DND-41 (cell line): ENCODE data around the gene HYDIN.

Experiments
- CTCF ChIP-seq: IDR thresholded peaks from 2 replicates; pipeline ENCODE4 v1.5.1; 2012; ENCODE audit warnings: borderline replicate concordance, low read length, moderate library complexity, mild to moderate bottlenecking; ENCODE audit not compliant: poor library complexity, severe bottlenecking; ENCODE audit errors: extremely low read depth
- EZH2 ChIP-seq: IDR thresholded peaks from 3 replicates; pipeline ENCODE4 v1.6.1; 2012; ENCODE audit warnings: borderline replicate concordance, low read depth, mild to moderate bottlenecking, moderate library complexity, low read length, inconsistent platforms; ENCODE audit not compliant: severe bottlenecking

GRCh38 chr16:70796301-70796700, 434.2 kb downstream of the HYDIN start:
- no peak for TF ChIP-seq CTCF
- no peak for TF ChIP-seq EZH2
